GM21619 (cell line): ENCODE results near the gene SMIM44.

ENCODE experiments used
- ATAC-seq: cut with Tn5 transposase; IDR thresholded peaks from one replicate; pipeline ENCODE4 v1.9.1; 2021; ENCODE audit not compliant: unreplicated experiment

Gene SMIM44

DNA sequence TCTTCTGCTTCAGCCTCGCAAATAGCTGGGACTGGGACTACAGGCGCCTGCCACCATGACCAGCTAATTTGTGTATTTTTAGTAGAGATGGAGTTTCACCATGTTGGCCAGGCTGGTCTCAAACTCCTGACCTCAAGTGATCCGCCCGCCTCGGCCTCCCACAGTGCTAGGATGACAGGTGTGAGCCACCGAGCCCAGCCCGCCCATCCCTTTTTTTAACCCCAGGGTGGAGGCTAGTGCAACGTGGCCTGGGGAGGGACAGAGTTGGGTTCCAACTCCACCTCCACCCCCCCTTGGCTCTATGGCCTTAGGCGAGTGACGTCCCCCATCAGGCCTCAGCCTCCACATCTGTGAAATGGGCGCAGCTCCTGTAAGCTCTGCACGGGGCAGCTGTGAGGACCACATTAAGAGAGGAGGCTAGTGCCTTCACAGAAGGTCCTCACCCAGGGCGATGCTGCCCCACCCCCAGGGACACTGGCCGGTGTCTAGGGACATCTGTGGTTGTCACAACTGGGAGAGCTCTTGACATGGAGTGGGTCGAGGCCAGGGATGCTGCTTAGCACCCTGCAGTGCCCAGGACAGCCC is 40.7 kb downstream of the SMIM44 start:
- no peak for ATAC-seq

DNA sequence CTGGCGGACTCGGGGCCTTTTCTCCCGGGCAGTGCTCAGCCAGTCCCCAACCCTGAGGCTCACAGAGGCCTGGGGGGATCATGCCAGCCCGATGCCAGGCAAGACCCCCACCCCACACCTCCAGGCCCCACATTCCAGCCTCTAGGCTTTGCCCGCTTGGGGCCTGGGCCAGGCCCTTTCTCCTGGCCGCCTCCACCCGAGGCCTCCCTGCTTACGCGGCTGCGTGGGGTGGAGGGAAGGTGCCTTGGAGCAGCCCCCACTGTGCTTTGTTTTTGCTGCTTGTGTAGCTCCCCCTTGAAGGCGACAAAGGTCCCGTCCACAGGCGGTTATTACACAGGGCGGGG is 41.3 kb downstream of the SMIM44 start:
- ATAC-seq, result no peak

DNA sequence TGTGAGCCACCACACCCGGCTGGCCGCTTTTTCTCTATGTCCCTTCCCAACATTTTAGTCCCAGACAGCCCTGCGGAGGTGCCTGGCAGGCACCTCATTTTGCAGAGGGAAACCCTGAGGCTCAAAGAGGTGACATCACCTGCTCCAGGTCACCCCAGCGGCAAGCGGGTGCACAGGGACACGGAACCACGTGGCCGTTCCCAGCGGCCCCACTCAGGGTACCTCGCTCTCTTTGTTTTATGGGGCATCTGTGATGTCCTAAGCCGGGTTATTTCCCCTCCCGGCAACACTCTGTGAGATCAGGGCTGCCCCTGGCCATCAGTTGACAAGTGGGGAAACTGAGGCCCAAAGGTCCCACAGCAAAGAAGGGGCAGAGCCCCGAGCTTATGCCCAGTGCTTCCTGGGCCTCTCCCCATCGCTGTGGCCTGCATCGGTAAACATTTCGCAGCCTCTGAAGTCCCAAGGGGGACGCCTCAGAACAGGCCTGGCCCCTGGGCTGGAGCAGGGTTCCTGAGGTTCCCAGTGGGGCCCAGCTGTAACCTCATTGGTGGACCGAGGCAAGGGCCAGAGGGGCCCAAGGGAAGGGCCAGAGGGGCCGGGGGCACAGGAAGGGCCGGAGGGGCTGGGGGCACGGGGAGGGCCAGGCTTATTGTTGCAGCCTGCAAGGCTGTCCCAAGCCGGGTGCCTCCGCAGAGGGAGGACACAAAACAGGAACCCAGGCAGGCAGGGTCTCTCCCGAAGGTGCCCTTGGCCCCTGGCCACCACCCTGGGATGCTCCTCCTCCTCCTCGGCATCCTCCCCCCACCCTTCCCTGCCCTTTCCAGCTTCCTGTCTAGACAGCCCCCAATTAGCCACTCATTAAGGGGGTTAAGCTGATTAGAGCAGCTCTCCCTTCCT is 41.9 kb downstream of the SMIM44 start:
- ATAC-seq, result no peak

DNA sequence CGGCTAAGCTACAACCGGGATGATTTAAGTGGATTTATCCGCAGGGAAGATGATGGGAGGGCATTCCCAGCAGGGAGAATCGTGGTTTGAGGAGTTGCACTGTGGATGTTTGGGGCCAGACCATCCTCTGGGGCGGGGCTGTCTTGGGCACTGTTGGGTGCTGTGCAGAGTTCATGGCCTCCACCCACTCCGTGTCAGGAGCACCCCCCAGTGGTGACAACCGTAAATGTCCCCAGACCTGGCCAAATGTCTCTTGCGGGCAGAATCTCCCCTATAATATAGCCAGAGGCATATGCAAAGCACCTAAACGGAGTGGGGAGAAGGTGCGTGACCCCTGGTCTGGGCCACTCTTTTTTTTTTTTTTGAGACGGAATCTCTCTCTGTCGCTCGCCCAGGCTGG is 43.2 kb downstream of the SMIM44 start:
- no peak for ATAC-seq

DNA sequence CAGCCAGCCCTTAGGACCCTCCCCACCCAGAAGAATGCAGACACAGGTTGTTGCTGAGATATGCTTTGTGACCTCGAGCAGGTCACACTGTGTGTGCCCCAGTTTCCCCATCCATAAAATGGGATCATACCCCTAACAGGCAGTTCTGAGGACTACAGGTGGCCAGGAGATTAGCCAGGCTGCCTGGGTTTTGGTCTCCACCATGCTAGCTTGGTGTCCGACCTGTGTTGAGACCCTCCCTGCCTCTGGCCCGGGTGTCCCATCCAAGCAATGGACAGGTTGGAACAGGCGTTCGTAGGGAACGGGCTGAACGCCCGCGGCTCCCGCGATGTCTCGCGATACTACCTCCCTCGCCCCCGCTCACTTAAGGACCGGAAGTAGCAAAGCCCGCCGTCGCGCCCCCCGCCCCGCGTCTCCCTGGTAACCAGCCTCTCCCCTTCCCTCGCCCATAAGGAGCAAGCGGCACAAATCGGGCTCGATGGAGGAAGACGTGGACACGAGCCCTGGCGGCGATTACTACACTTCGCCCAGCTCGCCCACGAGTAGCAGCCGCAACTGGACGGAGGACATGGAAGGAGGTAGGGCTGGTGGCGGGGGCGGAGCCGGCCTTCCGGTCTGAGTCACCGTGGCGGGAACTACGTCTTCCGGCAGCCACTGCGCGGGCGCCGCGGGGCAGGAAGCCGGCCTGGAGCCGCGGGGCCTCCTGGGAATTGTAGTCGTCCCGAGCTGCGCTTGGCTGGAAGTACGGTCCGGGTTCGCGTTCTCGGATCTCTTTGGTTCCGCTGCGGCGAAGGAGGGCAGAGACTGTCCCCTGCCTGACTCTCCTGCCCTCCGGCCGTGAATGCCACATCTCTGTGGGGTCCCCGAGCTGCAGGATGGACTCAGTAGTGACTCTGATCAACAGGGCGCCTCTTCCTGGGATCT is 48.3 kb downstream of the SMIM44 start:
- ATAC-seq, result peak; percentile 81

DNA sequence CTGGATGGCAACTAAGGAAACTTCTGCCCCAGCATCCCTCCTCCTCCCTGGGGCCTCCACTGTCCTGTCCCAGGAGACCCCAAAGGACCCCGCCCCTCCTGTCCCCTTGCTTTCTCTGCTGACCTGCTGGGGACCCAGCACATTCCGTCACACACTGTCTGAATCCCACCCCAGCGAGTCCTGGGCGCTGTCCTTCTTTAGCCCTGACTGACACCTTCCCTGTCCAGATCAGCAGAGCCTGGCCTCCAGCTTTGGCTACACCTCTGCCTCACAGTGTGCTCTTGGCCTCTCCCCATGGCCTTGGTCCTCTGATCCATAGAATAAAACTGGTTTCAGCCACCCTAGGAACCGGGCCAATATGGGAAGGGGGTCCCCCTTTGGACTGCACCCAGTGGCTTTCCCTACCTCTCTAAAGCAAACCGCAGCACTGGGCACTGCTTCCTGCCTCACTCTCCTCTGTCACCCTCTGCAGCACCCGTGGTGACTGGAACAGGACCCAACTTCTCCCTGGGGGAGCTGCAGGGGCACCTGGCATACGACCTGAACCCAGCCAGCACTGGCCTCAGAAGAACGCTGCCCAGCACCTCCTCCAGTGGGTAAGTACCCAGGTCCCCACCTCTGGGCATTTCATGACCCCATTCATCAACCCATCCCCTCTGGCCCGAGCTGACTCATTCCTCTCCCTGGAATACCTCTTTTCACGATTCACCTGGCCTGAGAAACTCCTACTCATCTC is 49.3 kb downstream of the SMIM44 start:
- ATAC-seq, result no peak

DNA sequence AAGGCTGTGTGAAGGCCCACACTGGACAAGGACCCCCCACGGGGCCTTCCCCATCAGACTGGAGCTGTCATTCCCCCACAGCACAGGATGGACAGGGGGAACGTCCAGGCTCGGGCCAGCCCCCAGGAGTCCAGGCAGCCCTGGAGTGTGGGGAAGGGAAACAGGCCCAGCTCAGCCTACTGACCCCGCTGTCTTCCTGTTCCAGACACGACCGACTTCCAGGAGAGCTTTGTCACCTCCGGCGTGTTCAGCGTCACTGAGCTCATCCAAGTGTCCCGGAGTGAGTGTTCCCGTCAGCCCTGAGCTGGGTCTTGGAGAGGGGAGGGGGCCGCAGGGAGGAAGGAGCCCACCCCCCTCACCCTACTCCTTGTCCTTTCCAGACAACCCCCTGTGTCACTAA is 49.9 kb downstream of the SMIM44 start:
- ATAC-seq, result no peak
